HCT116 (cell line): ENCODE results near the gene TM4SF4.

Source experiments
- ATF3 ChIP-seq: IDR thresholded peaks from 2 replicates; pipeline ENCODE4 v1.6.1; 2012
- CTCF ChIP-seq, 3 experiments: fragments of 200-600 bp in 1 of 3; sonication (generic) in 1 of 3; IDR thresholded peaks in 2 of 3; conservative IDR thresholded peaks in 1 of 3; 2 replicates each; pipeline ENCODE4 v1.5.1; 2012 to 2017; ENCODE audit warnings: low read depth in 2 of 3, low read length in 2 of 3, antibody characterized with exemption in 1 of 3, borderline replicate concordance in 1 of 3, control low read depth in 1 of 3, mild to moderate bottlenecking in 1 of 3, mixed read lengths in 1 of 3, mixed run types in 1 of 3, moderate library complexity in 1 of 3; ENCODE audit not compliant: insufficient read depth in 1 of 3

GRCh38 chr3:149541091-149541491, 66.6 kb downstream of the TM4SF4 start:
- TF ChIP-seq ATF3 (no peak), CTCF (IDR thresholded peaks at IDR 0.05 in 2 of 3, conservative IDR thresholded peaks at IDR 0.05 in 1 of 3; ENCODE audit: borderline replicate concordance in 1 of 3, insufficient read depth in 1 of 3, low read depth in 2 of 3, low read length in 2 of 3) (no peak)
